IMR-90 (cell line): ENCODE results near the gene DIP2C. TPM values are rescaled to one million over a fixed set of nuclear protein-coding genes. Genes with fewer than 3 reads are reported as not detected.

Experiments used
- ATAC-seq: fragments of 200-7000 bp; cut with Tn5 transposase; 2 replicates; pipeline ENCODE4 v1.9.1; 2020; ENCODE audit warnings: low read depth, mild to moderate bottlenecking, moderate library complexity
- BruUV-seq: library from RNA; stranded (reverse); fragments of 400-500 nt; replicated peaks from 2 replicates; lab custom pipeline; 2021; lab: Mats Ljungman, UMichigan
- CTCF ChIA-PET: fragments of 300-600 bp; formaldehyde crosslinking; extraction: SDS; loops from one replicate; lab custom pipeline; 2021; ENCODE audit warnings: antibody characterized with exemption; lab: Yijun Ruan, JAX
- POLR2A ChIA-PET: fragments of 300-600 bp; sonication (Branson Sonifier 250); formaldehyde crosslinking; loops from one replicate; lab custom pipeline; 2022; ENCODE audit warnings: antibody characterized with exemption; ENCODE audit not compliant: unreplicated experiment; lab: Charles Lee
- DNase-seq: peaks from one replicate; pipeline ENCODE4 v3.0.0; 2013
- H2AFZ ChIP-seq: replicated peaks from 2 replicates; pipeline ENCODE3; 2013; ENCODE audit warnings: low read length, mild to moderate bottlenecking; ENCODE audit not compliant: poor library complexity
- H2AK5ac ChIP-seq: 2 replicates; pipeline ENCODE4 v1.6.1; 2013; ENCODE audit warnings: low read depth, low read length, inconsistent platforms
- H2AK9ac ChIP-seq: replicated peaks from 2 replicates; pipeline ENCODE3; 2013; ENCODE audit warnings: mild to moderate bottlenecking, low read depth, low read length, moderate library complexity; ENCODE audit not compliant: poor library complexity
- H2BK120ac ChIP-seq: 2 replicates; pipeline ENCODE4 v1.6.1; 2013; ENCODE audit warnings: low read depth, low read length, inconsistent platforms
- H2BK15ac ChIP-seq: 3 replicates; pipeline ENCODE4 v1.6.1; 2013; ENCODE audit warnings: low read depth, low read length, inconsistent platforms
- H2BK20ac ChIP-seq: 2 replicates; pipeline ENCODE4 v1.6.1; 2013; ENCODE audit warnings: low read depth, mild to moderate bottlenecking, inconsistent platforms, low read length, moderate library complexity
- H2BK5ac ChIP-seq: 2 replicates; pipeline ENCODE4 v1.6.1; 2013; ENCODE audit warnings: mild to moderate bottlenecking, low read depth, low read length, inconsistent platforms; ENCODE audit not compliant: poor library complexity, severe bottlenecking
- H3K14ac ChIP-seq: replicated peaks from 2 replicates; pipeline ENCODE4 v1.6.1; 2013; ENCODE audit warnings: low read depth, low read length, inconsistent platforms
- H3K18ac ChIP-seq: 2 replicates; pipeline ENCODE4 v1.6.1; 2013; ENCODE audit warnings: low read depth, low read length, control low read depth
- H3K23ac ChIP-seq: 2 replicates; pipeline ENCODE4 v1.6.1; 2013; ENCODE audit warnings: low read depth, low read length, inconsistent platforms
- H3K27ac ChIP-seq: 2 replicates; pipeline ENCODE4 v1.5.1; 2013; ENCODE audit warnings: mild to moderate bottlenecking, control low read depth, low read length; ENCODE audit not compliant: insufficient read depth
- H3K27me3 ChIP-seq: 2 replicates; pipeline ENCODE4 v1.6.1; 2013; ENCODE audit warnings: low read length; ENCODE audit not compliant: control insufficient read depth, insufficient read depth
- H3K36me3 ChIP-seq: 2 replicates; pipeline ENCODE4 v1.6.1; 2013; ENCODE audit warnings: low read length, mixed read lengths; ENCODE audit not compliant: control insufficient read depth, insufficient read depth
- H3K4ac ChIP-seq: 2 replicates; pipeline ENCODE4 v1.6.1; 2013; ENCODE audit warnings: low read depth, low read length, inconsistent platforms
- H3K4me1 ChIP-seq: 2 replicates; pipeline ENCODE4 v1.6.1; 2013; ENCODE audit warnings: low read length, mixed read lengths; ENCODE audit not compliant: control insufficient read depth, insufficient read depth
- H3K4me2 ChIP-seq: 2 replicates; pipeline ENCODE4 v1.6.1; 2013; ENCODE audit warnings: low read depth, mild to moderate bottlenecking, control low read depth, low read length, moderate library complexity
- H3K4me3 ChIP-seq: 2 replicates; pipeline ENCODE4 v1.5.1; 2013; ENCODE audit warnings: low read depth, mild to moderate bottlenecking, control low read depth, low read length, moderate library complexity; ENCODE audit not compliant: insufficient read depth
- H3K56ac ChIP-seq: 2 replicates; pipeline ENCODE4 v1.6.1; 2013; ENCODE audit warnings: low read length, inconsistent platforms; ENCODE audit not compliant: insufficient read depth; ENCODE audit errors: extremely low read depth
- H3K79me1 ChIP-seq, 2 experiments: 2 replicates each; pipeline ENCODE4 v1.6.1; 2013; ENCODE audit warnings: low read length in 2 of 2, inconsistent platforms in 1 of 2, low read depth in 1 of 2
- H3K9ac ChIP-seq: 2 replicates; pipeline ENCODE4 v1.6.1; 2013; ENCODE audit warnings: low read depth, low read length, control low read depth
- H3K9me1 ChIP-seq: 2 replicates; pipeline ENCODE4 v1.6.1; 2013; ENCODE audit warnings: low read length, inconsistent platforms; ENCODE audit not compliant: insufficient read depth
- H3K9me3 ChIP-seq: 2 replicates; pipeline ENCODE4 v1.6.1; 2013; ENCODE audit warnings: low read length; ENCODE audit not compliant: control insufficient read depth, insufficient read depth
- H4K20me1 ChIP-seq: 2 replicates; pipeline ENCODE4 v1.6.1; 2013; ENCODE audit warnings: low read length, inconsistent platforms; ENCODE audit not compliant: insufficient read depth
- H4K5ac ChIP-seq: 2 replicates; pipeline ENCODE4 v1.6.1; 2013; ENCODE audit warnings: mild to moderate bottlenecking, low read depth, low read length, control low read depth
- H4K8ac ChIP-seq, 2 experiments: 2 replicates each; pipeline ENCODE4 v1.6.1; 2013; ENCODE audit warnings: low read depth in 2 of 2, low read length in 2 of 2, control low read depth in 1 of 2, inconsistent platforms in 1 of 2
- H4K91ac ChIP-seq: 2 replicates; pipeline ENCODE4 v1.6.1; 2013; ENCODE audit warnings: low read depth, low read length, inconsistent platforms; ENCODE audit not compliant: insufficient read depth
- BHLHE40 ChIP-seq: fragments of 150-350 bp; IDR thresholded peaks from 2 replicates; pipeline ENCODE4 v1.6.1; 2016; ENCODE audit warnings: mild to moderate bottlenecking, low read depth, low read length
- CEBPB ChIP-seq: IDR thresholded peaks from 2 replicates; pipeline ENCODE4 v1.6.1; 2012; ENCODE audit warnings: low read depth, low read length, improper control_type of control experiment
- CHD1 ChIP-seq: IDR thresholded peaks from 2 replicates; pipeline ENCODE4 v1.6.1; 2012; ENCODE audit warnings: low read depth, low read length, improper control_type of control experiment
- FOS ChIP-seq: fragments of 150-350 bp; IDR thresholded peaks from 2 replicates; pipeline ENCODE4 v1.6.1; 2016; ENCODE audit warnings: low read depth, low read length
- MAFK ChIP-seq: IDR thresholded peaks from 2 replicates; pipeline ENCODE4 v1.6.1; 2012; ENCODE audit warnings: low read depth, low read length, improper control_type of control experiment
- MAZ ChIP-seq: IDR thresholded peaks from 2 replicates; pipeline ENCODE4 v1.6.1; 2012; ENCODE audit warnings: low read depth, mild to moderate bottlenecking, low read length, improper control_type of control experiment, moderate library complexity, borderline replicate concordance
- MXI1 ChIP-seq: IDR thresholded peaks from 2 replicates; pipeline ENCODE4 v1.6.1; 2012; ENCODE audit warnings: low read depth, mild to moderate bottlenecking, low read length, moderate library complexity, borderline replicate concordance
- NFE2L2 ChIP-seq: fragments of 150-350 bp; IDR thresholded peaks from 2 replicates; pipeline ENCODE4 v1.6.1; 2016; ENCODE audit warnings: low read depth, mild to moderate bottlenecking, low read length
- POLR2A ChIP-seq: IDR thresholded peaks from 2 replicates; pipeline ENCODE4 v1.6.1; 2012; ENCODE audit warnings: mild to moderate bottlenecking, low read depth, low read length
- RAD21 ChIP-seq: IDR thresholded peaks from 2 replicates; pipeline ENCODE4 v1.6.1; 2012; ENCODE audit warnings: low read length, improper control_type of control experiment
- RCOR1 ChIP-seq: IDR thresholded peaks from 2 replicates; pipeline ENCODE4 v1.6.1; 2012; ENCODE audit warnings: mild to moderate bottlenecking, low read length, improper control_type of control experiment; ENCODE audit not compliant: insufficient replicate concordance
- RFX5 ChIP-seq: IDR thresholded peaks from 2 replicates; pipeline ENCODE4 v1.8.0; 2012; ENCODE audit warnings: low read depth, mild to moderate bottlenecking, low read length, moderate library complexity
- SMC3 ChIP-seq: fragments of 150-350 bp; IDR thresholded peaks from 2 replicates; pipeline ENCODE4 v1.6.1; 2016; ENCODE audit warnings: low read depth, mild to moderate bottlenecking, antibody characterized with exemption, low read length, moderate library complexity
- WGBS, 2 experiments: methylation state at CpG; one replicate each; pipeline versions ENCODE4 v1.1.5 to v1.1.7; 2013; ENCODE audit warnings: missing lambda C conversion rate in 2 of 2; ENCODE audit not compliant: insufficient read length in 1 of 2; ENCODE audit errors: extremely low coverage in 2 of 2; 5-methylcytosine and 5-hydroxymethylcytosine counted together
- dilution Hi-C: fragments of 300-500 bp; cut with HindIII; formaldehyde crosslinking; loops from one replicate; pipeline ENCODE4 v1.14.3; 2018; ENCODE audit warnings: low sequenced_read_pairs; ENCODE audit not compliant: unreplicated experiment
- in situ Hi-C: fragments of 300-500 bp; cut with MboI; formaldehyde crosslinking; loops from 3 replicates; pipeline ENCODE4 v1.14.3; 2019; ENCODE audit warnings: low sequenced_read_pairs, inconsistent platforms, mixed read lengths
- intact Hi-C: fragments of 100-400 bp; cut with micrococcal nuclease; formaldehyde crosslinking; loops from 2 replicates; pipeline ENCODE4 v1.10.0; 2022
- polyA plus RNA-seq, 3 experiments: library from polyadenylated mRNA; depleted of rRNA; stranded (reverse); fragments of >200 nt; gene quantifications; 2 replicates each; pipeline ENCODE4 v1.2.3, GENCODE V29; 2012; ENCODE audit warnings: low replicate concordance in 1 of 3
- total RNA-seq: library from RNA; depleted of rRNA; stranded (reverse); fragments of >200 nt; gene quantifications from 2 replicates; pipeline ENCODE4 v1.2.3, GENCODE V29; 2012
- TF ChIP-seq, protein P1 (sequence below): conservative IDR thresholded peaks from 2 replicates; pipeline ENCODE4 v1.5.1; 2012; ENCODE audit warnings: mild to moderate bottlenecking, low read depth, low read length, improper control_type of control experiment
- TF ChIP-seq, protein P2 (sequence below): fragments of 150-350 bp; IDR thresholded peaks from 2 replicates; pipeline ENCODE4 v1.6.1; 2017; ENCODE audit warnings: mild to moderate bottlenecking, antibody characterized with exemption, low read length, low read depth
- TF ChIP-seq, protein P3 (sequence below): fragments of 150-350 bp; IDR thresholded peaks from 2 replicates; pipeline ENCODE4 v1.6.1; 2016; ENCODE audit warnings: low read depth, mild to moderate bottlenecking, low read length, moderate library complexity, borderline replicate concordance

DIP2C gene
- total and polyA plus RNA-seq, 2 of the 4 experiments (the other 2 are of a cell fraction) = 8.6 to 17.3 TPM

DNA sequence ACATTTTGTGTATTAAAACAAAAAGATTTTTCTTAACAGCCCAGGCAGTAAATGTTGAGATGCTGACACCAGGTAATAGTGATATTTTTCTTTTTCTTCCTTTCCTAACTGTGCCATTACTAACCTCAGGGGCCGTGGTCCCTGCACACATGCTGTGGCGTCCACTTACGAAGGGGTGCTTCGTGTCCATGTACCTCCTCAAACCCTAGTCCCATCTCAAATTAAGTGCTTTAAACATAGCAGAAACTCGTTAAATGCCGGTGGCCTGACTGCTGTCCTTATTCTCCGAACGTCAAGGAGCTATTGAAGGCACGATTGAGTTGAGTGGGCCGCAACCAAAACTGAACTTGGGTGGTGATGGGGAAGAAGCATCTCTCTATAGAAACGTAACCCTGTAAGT is 421.8 kb downstream of the DIP2C start:
- POLR2A ChIA-PET = no interaction called here
- Histone ChIP-seq H3K9ac (no peak overlapping the region), H3K27me3 (no peaks in the 10 kb centered on the region), H2AFZ (no peak overlapping the region), H3K27ac (no peak overlapping the region), H2AK5ac (no peak overlapping the region), H3K56ac (no peak overlapping the region), H4K8ac (no peak overlapping the region), H3K9me3 (no peaks in the 10 kb centered on the region), H3K79me1 (no peaks in the 10 kb centered on the region), H4K20me1 (peaks cover 6% of the 10 kb centered on the region), H3K23ac (no peak overlapping the region), H3K18ac (no peak overlapping the region), H3K4ac (no peak overlapping the region), H2BK20ac (no peak overlapping the region), H3K14ac (no peak overlapping the region), H2BK15ac (no peak overlapping the region), H2BK120ac (no peak overlapping the region), H3K4me2 (no peak overlapping the region), H3K4me1 (peaks cover 3% of the 10 kb centered on the region), H4K91ac (no peak overlapping the region), H2BK5ac (no peak overlapping the region), H3K36me3 (no peaks in the 10 kb centered on the region), H2AK9ac (no peak overlapping the region), H4K5ac (no peak overlapping the region), H3K9me1 (peaks cover 9% of the 10 kb centered on the region), H3K4me3 (no peak overlapping the region)
- CTCF ChIA-PET = interaction anchor here (0.6 kb wide), 1 partner anchor 63 kb away, joined by 3 read pairs; no protein-coding TSS in a partner anchor
- ATAC-seq = no peak
- dilution Hi-C loops = no loop called here
- in situ Hi-C loops = no loop called here
- no CpG with 5 or more reads among the region's 11 CpGs for WGBS, 2 experiments
- no peak for DNase-seq
- no TSS peak for BruUV-seq
- TF ChIP-seq MAFK (no peak), NFE2L2 (no peak), BHLHE40 (no peak), FOS (no peak), MAZ (no peak), CEBPB (no peak), MXI1 (no peak), RFX5 (no peak), RAD21 (no peak), RCOR1 (no peak), POLR2A (no peak), CHD1 (no peak), SMC3 (no peak)
- TF ChIP-seq, protein P1, sequence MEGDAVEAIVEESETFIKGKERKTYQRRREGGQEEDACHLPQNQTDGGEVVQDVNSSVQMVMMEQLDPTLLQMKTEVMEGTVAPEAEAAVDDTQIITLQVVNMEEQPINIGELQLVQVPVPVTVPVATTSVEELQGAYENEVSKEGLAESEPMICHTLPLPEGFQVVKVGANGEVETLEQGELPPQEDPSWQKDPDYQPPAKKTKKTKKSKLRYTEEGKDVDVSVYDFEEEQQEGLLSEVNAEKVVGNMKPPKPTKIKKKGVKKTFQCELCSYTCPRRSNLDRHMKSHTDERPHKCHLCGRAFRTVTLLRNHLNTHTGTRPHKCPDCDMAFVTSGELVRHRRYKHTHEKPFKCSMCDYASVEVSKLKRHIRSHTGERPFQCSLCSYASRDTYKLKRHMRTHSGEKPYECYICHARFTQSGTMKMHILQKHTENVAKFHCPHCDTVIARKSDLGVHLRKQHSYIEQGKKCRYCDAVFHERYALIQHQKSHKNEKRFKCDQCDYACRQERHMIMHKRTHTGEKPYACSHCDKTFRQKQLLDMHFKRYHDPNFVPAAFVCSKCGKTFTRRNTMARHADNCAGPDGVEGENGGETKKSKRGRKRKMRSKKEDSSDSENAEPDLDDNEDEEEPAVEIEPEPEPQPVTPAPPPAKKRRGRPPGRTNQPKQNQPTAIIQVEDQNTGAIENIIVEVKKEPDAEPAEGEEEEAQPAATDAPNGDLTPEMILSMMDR = no peak
- TF ChIP-seq, protein P2, sequence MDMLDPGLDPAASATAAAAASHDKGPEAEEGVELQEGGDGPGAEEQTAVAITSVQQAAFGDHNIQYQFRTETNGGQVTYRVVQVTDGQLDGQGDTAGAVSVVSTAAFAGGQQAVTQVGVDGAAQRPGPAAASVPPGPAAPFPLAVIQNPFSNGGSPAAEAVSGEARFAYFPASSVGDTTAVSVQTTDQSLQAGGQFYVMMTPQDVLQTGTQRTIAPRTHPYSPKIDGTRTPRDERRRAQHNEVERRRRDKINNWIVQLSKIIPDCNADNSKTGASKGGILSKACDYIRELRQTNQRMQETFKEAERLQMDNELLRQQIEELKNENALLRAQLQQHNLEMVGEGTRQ = no peak
- TF ChIP-seq, protein P3, sequence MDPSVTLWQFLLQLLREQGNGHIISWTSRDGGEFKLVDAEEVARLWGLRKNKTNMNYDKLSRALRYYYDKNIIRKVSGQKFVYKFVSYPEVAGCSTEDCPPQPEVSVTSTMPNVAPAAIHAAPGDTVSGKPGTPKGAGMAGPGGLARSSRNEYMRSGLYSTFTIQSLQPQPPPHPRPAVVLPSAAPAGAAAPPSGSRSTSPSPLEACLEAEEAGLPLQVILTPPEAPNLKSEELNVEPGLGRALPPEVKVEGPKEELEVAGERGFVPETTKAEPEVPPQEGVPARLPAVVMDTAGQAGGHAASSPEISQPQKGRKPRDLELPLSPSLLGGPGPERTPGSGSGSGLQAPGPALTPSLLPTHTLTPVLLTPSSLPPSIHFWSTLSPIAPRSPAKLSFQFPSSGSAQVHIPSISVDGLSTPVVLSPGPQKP = no peak
- intact Hi-C loops = no loop called here
